ENCODE data around the gene ZRANB2. TPM values are rescaled to one million over a fixed set of nuclear protein-coding genes. Genes with fewer than 3 reads are reported as not detected.

ZRANB2 gene
- total RNA-seq, 1 donor from 2014 or later: 146 TPM

- Mint-ChIP-seq H3K36me3 (no peaks in the 10 kb centered on the region), H3K27me3 (ENCODE audit: low read depth) (peaks cover 12% of the 10 kb centered on the region), H3K9me3 (no peaks in the 10 kb centered on the region), H3K27ac (no peak overlapping the region), H3K4me3 (no peak overlapping the region), H3K4me1 (no peaks in the 10 kb centered on the region)
- TF ChIP-seq CTCF (IDR thresholded peaks at IDR 0.05; ENCODE audit: unreplicated experiment): no peak
- DNase-seq (ENCODE audit: low spot score in 2 of 2, unreplicated experiment in 2 of 2): no peak
Observed at GRCh38 chr1:71026093-71026492, 54.7 kb downstream of the ZRANB2 start.

- Mint-ChIP-seq H3K4me3 (no peak overlapping the region), H3K4me1 (peaks cover 14% of the 10 kb centered on the region), H3K27me3 (ENCODE audit: low read depth) (peaks cover 12% of the 10 kb centered on the region), H3K9me3 (no peaks in the 10 kb centered on the region), H3K36me3 (no peaks in the 10 kb centered on the region), H3K27ac (no peak overlapping the region)
- no peak for DNase-seq (ENCODE audit: low spot score in 2 of 2, unreplicated experiment in 2 of 2)
- no peak for TF ChIP-seq CTCF (IDR thresholded peaks at IDR 0.05; ENCODE audit: unreplicated experiment)
Observed at GRCh38 chr1:71023515-71023914, 57.3 kb downstream of the ZRANB2 start.

GRCh38 chr1:71019233-71019969 is 61.4 kb downstream of the ZRANB2 start:
- Mint-ChIP-seq H3K4me3 (no peak overlapping the region), H3K9me3 (no peaks in the 10 kb centered on the region), H3K36me3 (no peaks in the 10 kb centered on the region), H3K27me3 (ENCODE audit: low read depth) (peaks cover 12% of the 10 kb centered on the region), H3K27ac (no peak overlapping the region), H3K4me1 (peaks cover 14% of the 10 kb centered on the region)
- TF ChIP-seq CTCF (IDR thresholded peaks at IDR 0.05; ENCODE audit: unreplicated experiment): no peak
- no peak for DNase-seq (ENCODE audit: low spot score in 2 of 2, unreplicated experiment in 2 of 2)

- H3K27me3 Mint-ChIP-seq (ENCODE audit: low read depth): peaks cover 12% of the 10 kb centered on the region
- no peak overlapping the region for H3K4me3 Mint-ChIP-seq
- no peaks in the 10 kb centered on the region for H3K36me3 Mint-ChIP-seq
- no peak for DNase-seq (ENCODE audit: low spot score in 2 of 2, unreplicated experiment in 2 of 2)
- no peak for TF ChIP-seq CTCF (IDR thresholded peaks at IDR 0.05; ENCODE audit: unreplicated experiment)
- no peaks in the 10 kb centered on the region for H3K9me3 Mint-ChIP-seq
- H3K4me1 Mint-ChIP-seq: peaks cover 14% of the 10 kb centered on the region
- H3K27ac Mint-ChIP-seq: no peak overlapping the region
Observed at GRCh38 chr1:71018791-71019190, 62.0 kb downstream of the ZRANB2 start.

GRCh38 chr1:71015745-71016144 is 65.1 kb downstream of the ZRANB2 start:
- Mint-ChIP-seq H3K27ac (no peak overlapping the region), H3K36me3 (no peaks in the 10 kb centered on the region), H3K27me3 (ENCODE audit: low read depth) (peaks cover 5% of the 10 kb centered on the region), H3K9me3 (no peaks in the 10 kb centered on the region), H3K4me3 (no peak overlapping the region), H3K4me1 (peaks cover 12% of the 10 kb centered on the region)
- TF ChIP-seq CTCF (IDR thresholded peaks at IDR 0.05; ENCODE audit: unreplicated experiment): no peak
- DNase-seq (ENCODE audit: low spot score in 2 of 2, unreplicated experiment in 2 of 2): no peak
